H54 (cell line): ENCODE data around the gene KIAA1217.

Source experiments
- DNase-seq: peaks from one replicate; pipeline ENCODE4 v3.0.0; 2011; ENCODE audit warnings: low spot score, mixed read lengths; ENCODE audit not compliant: insufficient read length
- FAIRE-seq: peaks from 3 replicates; lab custom pipeline; 2011; peaks lifted over from hg19 to GRCh38; lab: Jason Lieb, UNC
- POLR2A ChIP-seq: IDR thresholded peaks from 2 replicates; pipeline ENCODE4 v1.6.1; 2011; ENCODE audit warnings: low read depth, mild to moderate bottlenecking, low read length

Gene KIAA1217

GRCh38 chr10:24215196-24215595 is 6.3 kb downstream of the KIAA1217 start:
- no peak for DNase-seq
- FAIRE-seq, result no peak
- TF ChIP-seq POLR2A, result no peak

GRCh38 chr10:24215603-24216002 is 6.7 kb downstream of the KIAA1217 start:
- DNase-seq, result no peak
- FAIRE-seq, result no peak
- TF ChIP-seq POLR2A, result no peak

GRCh38 chr10:24219963-24220362 is 11.0 kb downstream of the KIAA1217 start:
- DNase-seq (no peak), FAIRE-seq (no peak)
- no peak for TF ChIP-seq POLR2A

- FAIRE-seq, result no peak
- TF ChIP-seq POLR2A, result no peak
Measured at GRCh38 chr10:24223341-24223740, 14.4 kb downstream of the KIAA1217 start.

GRCh38 chr10:24223953-24224352 is 15.0 kb downstream of the KIAA1217 start:
- no peak for TF ChIP-seq POLR2A
- DNase-seq (no peak), FAIRE-seq (no peak)

More at GRCh38 chr10:24223341-24223740, 14.4 kb downstream of the KIAA1217 start:
- DNase-seq, result no peak

GRCh38 chr10:24228642-24229041 is 19.7 kb downstream of the KIAA1217 start:
- no peak for FAIRE-seq
- no peak for TF ChIP-seq POLR2A
- DNase-seq, result no peak

GRCh38 chr10:24229909-24230308 is 21.0 kb downstream of the KIAA1217 start:
- no peak for FAIRE-seq
- DNase-seq, result no peak
- TF ChIP-seq POLR2A, result no peak

GRCh38 chr10:24231200-24231599 is 22.3 kb downstream of the KIAA1217 start:
- no peak for TF ChIP-seq POLR2A
- no peak for DNase-seq
- no peak for FAIRE-seq

GRCh38 chr10:24234784-24235183 is 25.8 kb downstream of the KIAA1217 start:
- no peak for TF ChIP-seq POLR2A
- no peak for FAIRE-seq
- DNase-seq, result no peak

- DNase-seq, result no peak
- no peak for TF ChIP-seq POLR2A
- FAIRE-seq, result no peak
Measured at GRCh38 chr10:24235471-24235870, 26.5 kb downstream of the KIAA1217 start.

GRCh38 chr10:24237801-24238395 is 29.0 kb downstream of the KIAA1217 start:
- FAIRE-seq, result no peak
- no peak for DNase-seq

GRCh38 chr10:24238519-24239247 is 29.7 kb downstream of the KIAA1217 start:
- TF ChIP-seq POLR2A, result no peak
- DNase-seq (no peak), FAIRE-seq (no peak)

More at GRCh38 chr10:24237801-24238395, 29.0 kb downstream of the KIAA1217 start:
- no peak for TF ChIP-seq POLR2A

- TF ChIP-seq POLR2A, result no peak
- DNase-seq (no peak), FAIRE-seq (no peak)
Measured at GRCh38 chr10:24239289-24240040, 30.5 kb downstream of the KIAA1217 start.
